IMR-90 (cell line): ENCODE measurements around the gene TSTD2. TPM values are rescaled to one million over a fixed set of nuclear protein-coding genes. Genes with fewer than 3 reads are reported as not detected.

ENCODE experiments used
- ATAC-seq: fragments of 200-7000 bp; cut with Tn5 transposase; 2 replicates; pipeline ENCODE4 v1.9.1; 2020; ENCODE audit warnings: low read depth, mild to moderate bottlenecking, moderate library complexity
- BruUV-seq: library from RNA; stranded (reverse); fragments of 400-500 nt; replicated peaks from 2 replicates; lab custom pipeline; 2021; lab: Mats Ljungman, UMichigan
- CTCF ChIA-PET: fragments of 300-600 bp; formaldehyde crosslinking; extraction: SDS; loops from one replicate; lab custom pipeline; 2021; ENCODE audit warnings: antibody characterized with exemption; lab: Yijun Ruan, JAX
- POLR2A ChIA-PET: fragments of 300-600 bp; sonication (Branson Sonifier 250); formaldehyde crosslinking; loops from one replicate; lab custom pipeline; 2022; ENCODE audit warnings: antibody characterized with exemption; ENCODE audit not compliant: unreplicated experiment; lab: Charles Lee
- DNase-seq: peaks from one replicate; pipeline ENCODE4 v3.0.0; 2013
- H2AFZ ChIP-seq: replicated peaks from 2 replicates; pipeline ENCODE3; 2013; ENCODE audit warnings: low read length, mild to moderate bottlenecking; ENCODE audit not compliant: poor library complexity
- H2AK5ac ChIP-seq: 2 replicates; pipeline ENCODE4 v1.6.1; 2013; ENCODE audit warnings: low read depth, low read length, inconsistent platforms
- H2AK9ac ChIP-seq: replicated peaks from 2 replicates; pipeline ENCODE3; 2013; ENCODE audit warnings: mild to moderate bottlenecking, low read depth, low read length, moderate library complexity; ENCODE audit not compliant: poor library complexity
- H2BK120ac ChIP-seq: 2 replicates; pipeline ENCODE4 v1.6.1; 2013; ENCODE audit warnings: low read depth, low read length, inconsistent platforms
- H2BK15ac ChIP-seq: 3 replicates; pipeline ENCODE4 v1.6.1; 2013; ENCODE audit warnings: low read depth, low read length, inconsistent platforms
- H2BK20ac ChIP-seq: 2 replicates; pipeline ENCODE4 v1.6.1; 2013; ENCODE audit warnings: low read depth, mild to moderate bottlenecking, inconsistent platforms, low read length, moderate library complexity
- H2BK5ac ChIP-seq: 2 replicates; pipeline ENCODE4 v1.6.1; 2013; ENCODE audit warnings: mild to moderate bottlenecking, low read depth, low read length, inconsistent platforms; ENCODE audit not compliant: poor library complexity, severe bottlenecking
- H3K14ac ChIP-seq: replicated peaks from 2 replicates; pipeline ENCODE4 v1.6.1; 2013; ENCODE audit warnings: low read depth, low read length, inconsistent platforms
- H3K18ac ChIP-seq: 2 replicates; pipeline ENCODE4 v1.6.1; 2013; ENCODE audit warnings: low read depth, low read length, control low read depth
- H3K23ac ChIP-seq: 2 replicates; pipeline ENCODE4 v1.6.1; 2013; ENCODE audit warnings: low read depth, low read length, inconsistent platforms
- H3K27ac ChIP-seq: 2 replicates; pipeline ENCODE4 v1.5.1; 2013; ENCODE audit warnings: mild to moderate bottlenecking, control low read depth, low read length; ENCODE audit not compliant: insufficient read depth
- H3K27me3 ChIP-seq: 2 replicates; pipeline ENCODE4 v1.6.1; 2013; ENCODE audit warnings: low read length; ENCODE audit not compliant: control insufficient read depth, insufficient read depth
- H3K36me3 ChIP-seq: 2 replicates; pipeline ENCODE4 v1.6.1; 2013; ENCODE audit warnings: low read length, mixed read lengths; ENCODE audit not compliant: control insufficient read depth, insufficient read depth
- H3K4ac ChIP-seq: 2 replicates; pipeline ENCODE4 v1.6.1; 2013; ENCODE audit warnings: low read depth, low read length, inconsistent platforms
- H3K4me1 ChIP-seq: 2 replicates; pipeline ENCODE4 v1.6.1; 2013; ENCODE audit warnings: low read length, mixed read lengths; ENCODE audit not compliant: control insufficient read depth, insufficient read depth
- H3K4me2 ChIP-seq: 2 replicates; pipeline ENCODE4 v1.6.1; 2013; ENCODE audit warnings: low read depth, mild to moderate bottlenecking, control low read depth, low read length, moderate library complexity
- H3K4me3 ChIP-seq: 2 replicates; pipeline ENCODE4 v1.5.1; 2013; ENCODE audit warnings: low read depth, mild to moderate bottlenecking, control low read depth, low read length, moderate library complexity; ENCODE audit not compliant: insufficient read depth
- H3K56ac ChIP-seq: 2 replicates; pipeline ENCODE4 v1.6.1; 2013; ENCODE audit warnings: low read length, inconsistent platforms; ENCODE audit not compliant: insufficient read depth; ENCODE audit errors: extremely low read depth
- H3K79me1 ChIP-seq, 2 experiments: 2 replicates each; pipeline ENCODE4 v1.6.1; 2013; ENCODE audit warnings: low read length in 2 of 2, inconsistent platforms in 1 of 2, low read depth in 1 of 2
- H3K9ac ChIP-seq: 2 replicates; pipeline ENCODE4 v1.6.1; 2013; ENCODE audit warnings: low read depth, low read length, control low read depth
- H3K9me1 ChIP-seq: 2 replicates; pipeline ENCODE4 v1.6.1; 2013; ENCODE audit warnings: low read length, inconsistent platforms; ENCODE audit not compliant: insufficient read depth
- H3K9me3 ChIP-seq: 2 replicates; pipeline ENCODE4 v1.6.1; 2013; ENCODE audit warnings: low read length; ENCODE audit not compliant: control insufficient read depth, insufficient read depth
- H4K20me1 ChIP-seq: 2 replicates; pipeline ENCODE4 v1.6.1; 2013; ENCODE audit warnings: low read length, inconsistent platforms; ENCODE audit not compliant: insufficient read depth
- H4K5ac ChIP-seq: 2 replicates; pipeline ENCODE4 v1.6.1; 2013; ENCODE audit warnings: mild to moderate bottlenecking, low read depth, low read length, control low read depth
- H4K8ac ChIP-seq, 2 experiments: 2 replicates each; pipeline ENCODE4 v1.6.1; 2013; ENCODE audit warnings: low read depth in 2 of 2, low read length in 2 of 2, control low read depth in 1 of 2, inconsistent platforms in 1 of 2
- H4K91ac ChIP-seq: 2 replicates; pipeline ENCODE4 v1.6.1; 2013; ENCODE audit warnings: low read depth, low read length, inconsistent platforms; ENCODE audit not compliant: insufficient read depth
- BHLHE40 ChIP-seq: fragments of 150-350 bp; IDR thresholded peaks from 2 replicates; pipeline ENCODE4 v1.6.1; 2016; ENCODE audit warnings: mild to moderate bottlenecking, low read depth, low read length
- CHD1 ChIP-seq: IDR thresholded peaks from 2 replicates; pipeline ENCODE4 v1.6.1; 2012; ENCODE audit warnings: low read depth, low read length, improper control_type of control experiment
- FOS ChIP-seq: fragments of 150-350 bp; IDR thresholded peaks from 2 replicates; pipeline ENCODE4 v1.6.1; 2016; ENCODE audit warnings: low read depth, low read length
- MAFK ChIP-seq: IDR thresholded peaks from 2 replicates; pipeline ENCODE4 v1.6.1; 2012; ENCODE audit warnings: low read depth, low read length, improper control_type of control experiment
- MXI1 ChIP-seq: IDR thresholded peaks from 2 replicates; pipeline ENCODE4 v1.6.1; 2012; ENCODE audit warnings: low read depth, mild to moderate bottlenecking, low read length, moderate library complexity, borderline replicate concordance
- NFE2L2 ChIP-seq: fragments of 150-350 bp; IDR thresholded peaks from 2 replicates; pipeline ENCODE4 v1.6.1; 2016; ENCODE audit warnings: low read depth, mild to moderate bottlenecking, low read length
- RAD21 ChIP-seq: IDR thresholded peaks from 2 replicates; pipeline ENCODE4 v1.6.1; 2012; ENCODE audit warnings: low read length, improper control_type of control experiment
- RCOR1 ChIP-seq: IDR thresholded peaks from 2 replicates; pipeline ENCODE4 v1.6.1; 2012; ENCODE audit warnings: mild to moderate bottlenecking, low read length, improper control_type of control experiment; ENCODE audit not compliant: insufficient replicate concordance
- RFX5 ChIP-seq: IDR thresholded peaks from 2 replicates; pipeline ENCODE4 v1.8.0; 2012; ENCODE audit warnings: low read depth, mild to moderate bottlenecking, low read length, moderate library complexity
- SMC3 ChIP-seq: fragments of 150-350 bp; IDR thresholded peaks from 2 replicates; pipeline ENCODE4 v1.6.1; 2016; ENCODE audit warnings: low read depth, mild to moderate bottlenecking, antibody characterized with exemption, low read length, moderate library complexity
- WGBS, 2 experiments: methylation state at CpG; one replicate each; pipeline versions ENCODE4 v1.1.5 to v1.1.7; 2013; ENCODE audit warnings: missing lambda C conversion rate in 2 of 2; ENCODE audit not compliant: insufficient read length in 1 of 2; ENCODE audit errors: extremely low coverage in 2 of 2; 5-methylcytosine and 5-hydroxymethylcytosine counted together
- dilution Hi-C: fragments of 300-500 bp; cut with HindIII; formaldehyde crosslinking; loops from one replicate; pipeline ENCODE4 v1.14.3; 2018; ENCODE audit warnings: low sequenced_read_pairs; ENCODE audit not compliant: unreplicated experiment
- in situ Hi-C: fragments of 300-500 bp; cut with MboI; formaldehyde crosslinking; loops from 3 replicates; pipeline ENCODE4 v1.14.3; 2019; ENCODE audit warnings: low sequenced_read_pairs, inconsistent platforms, mixed read lengths
- intact Hi-C: fragments of 100-400 bp; cut with micrococcal nuclease; formaldehyde crosslinking; loops from 2 replicates; pipeline ENCODE4 v1.10.0; 2022
- polyA plus RNA-seq, 3 experiments: library from polyadenylated mRNA; depleted of rRNA; stranded (reverse); fragments of >200 nt; gene quantifications; 2 replicates each; pipeline ENCODE4 v1.2.3, GENCODE V29; 2012; ENCODE audit warnings: low replicate concordance in 1 of 3
- total RNA-seq: library from RNA; depleted of rRNA; stranded (reverse); fragments of >200 nt; gene quantifications from 2 replicates; pipeline ENCODE4 v1.2.3, GENCODE V29; 2012
- TF ChIP-seq, protein P1 (sequence below): fragments of 150-350 bp; IDR thresholded peaks from 2 replicates; pipeline ENCODE4 v1.6.1; 2016; ENCODE audit warnings: low read depth, mild to moderate bottlenecking, low read length, moderate library complexity, borderline replicate concordance
- TF ChIP-seq, protein P2 (sequence below): fragments of 150-350 bp; IDR thresholded peaks from 2 replicates; pipeline ENCODE4 v1.6.1; 2017; ENCODE audit warnings: mild to moderate bottlenecking, antibody characterized with exemption, low read length, low read depth
- TF ChIP-seq, protein P3 (sequence below): conservative IDR thresholded peaks from 2 replicates; pipeline ENCODE4 v1.5.1; 2012; ENCODE audit warnings: mild to moderate bottlenecking, low read depth, low read length, improper control_type of control experiment

The TSTD2 gene
- total and polyA plus RNA-seq, 2 of the 4 experiments (the other 2 are of a cell fraction) = 11.2 to 16.3 TPM

DNA sequence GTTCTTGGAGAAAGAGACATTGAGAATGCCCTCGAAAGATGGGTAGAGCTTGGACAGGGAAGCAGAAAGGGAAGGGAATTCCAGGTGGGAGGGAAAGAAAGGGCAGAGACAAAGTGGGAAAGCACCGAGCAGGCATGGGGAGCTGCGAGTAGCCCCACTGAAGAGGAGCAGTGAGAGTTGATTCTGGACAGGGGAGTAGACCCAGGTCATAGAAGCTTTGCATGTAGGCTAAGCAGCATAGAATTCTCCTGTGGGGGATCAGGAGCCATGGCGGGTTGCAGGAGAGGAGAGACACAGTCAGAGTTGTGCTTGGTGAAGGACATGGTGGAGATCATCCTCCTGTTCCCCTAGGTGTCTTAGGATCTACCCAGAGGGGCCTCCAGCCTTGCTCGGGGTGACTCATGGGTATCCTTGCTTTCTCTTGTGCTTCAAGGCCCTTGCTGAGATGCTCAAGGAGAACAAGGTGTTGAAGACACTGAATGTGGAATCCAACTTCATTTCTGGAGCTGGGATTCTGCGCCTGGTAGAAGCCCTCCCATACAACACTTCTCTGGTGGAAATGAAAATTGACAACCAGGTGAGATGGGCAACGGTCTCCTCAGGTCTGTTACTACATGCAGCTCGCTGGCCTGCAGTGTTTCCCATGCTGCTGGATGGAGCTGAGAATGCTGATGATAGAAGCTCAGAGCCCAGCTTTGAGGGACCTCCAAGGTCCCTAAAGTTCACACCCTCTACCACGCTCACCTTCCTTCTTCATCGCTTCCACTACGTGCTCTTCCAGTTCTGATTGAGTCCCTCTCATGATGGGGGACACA, 64.5 kb downstream of the TSTD2 start (continued):
- TF ChIP-seq FOS = no peak

DNA sequence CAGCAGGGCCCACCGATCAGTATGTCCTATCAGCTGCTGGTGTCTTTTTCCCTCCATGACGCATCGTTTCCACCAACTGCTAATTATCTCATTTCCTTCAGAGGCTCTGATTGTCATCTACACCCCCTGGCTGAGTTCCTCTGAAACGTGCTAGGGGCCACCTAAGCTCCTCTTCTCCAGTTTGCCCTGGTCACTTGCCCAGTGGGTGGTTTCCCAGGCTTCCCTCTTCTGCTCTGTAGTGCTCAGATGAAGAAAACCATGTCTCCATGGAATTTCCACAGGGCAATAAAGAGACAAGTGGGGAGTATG, 65.3 kb downstream of the TSTD2 start:
- no peaks in the 10 kb centered on the region for H3K9me1 ChIP-seq
- dilution Hi-C loops = no loop called here
- H3K27ac ChIP-seq = no peak overlapping the region
- H3K14ac ChIP-seq = no peak overlapping the region
- H3K27me3 ChIP-seq = no peaks in the 10 kb centered on the region
- CTCF ChIA-PET = no interaction called here
- H2AK5ac ChIP-seq = no peak overlapping the region
- no peak overlapping the region for H3K18ac ChIP-seq
- no peak overlapping the region for H2BK15ac ChIP-seq
- H2AK9ac ChIP-seq = no peak overlapping the region
- H4K5ac ChIP-seq = no peak overlapping the region
- H4K20me1 ChIP-seq = no peaks in the 10 kb centered on the region
- H3K4me2 ChIP-seq = no peak overlapping the region
- no peak overlapping the region for H2BK120ac ChIP-seq
- H2AFZ ChIP-seq = no peak overlapping the region
- no peak overlapping the region for H3K23ac ChIP-seq
- POLR2A ChIA-PET = no interaction called here
- no peak overlapping the region for H3K4ac ChIP-seq
- no peak overlapping the region for H3K9ac ChIP-seq
- no peak overlapping the region for H4K91ac ChIP-seq
- peaks cover 4% of the 10 kb centered on the region; the same call in 1 of the 2 replicates for H3K4me1 ChIP-seq
- in situ Hi-C loops = no loop called here
- ATAC-seq = no peak
- no peak overlapping the region for H4K8ac ChIP-seq
- 77% methylated on average over 3 of the region's 4 CpGs; no CpG with 5 or more reads in 1 of the 2 experiments for WGBS, 2 experiments
- H2BK5ac ChIP-seq = no peak overlapping the region
- H3K36me3 ChIP-seq = peaks cover 12% of the 10 kb centered on the region
- no peaks in the 10 kb centered on the region for H3K79me1 ChIP-seq
- DNase-seq = no peak
- BruUV-seq = no TSS peak
- H3K9me3 ChIP-seq = no peaks in the 10 kb centered on the region
- intact Hi-C loops = no loop called here
- no peak overlapping the region for H3K4me3 ChIP-seq
- H3K56ac ChIP-seq = no peak overlapping the region
- H2BK20ac ChIP-seq = no peak overlapping the region
- TF ChIP-seq, protein P1, sequence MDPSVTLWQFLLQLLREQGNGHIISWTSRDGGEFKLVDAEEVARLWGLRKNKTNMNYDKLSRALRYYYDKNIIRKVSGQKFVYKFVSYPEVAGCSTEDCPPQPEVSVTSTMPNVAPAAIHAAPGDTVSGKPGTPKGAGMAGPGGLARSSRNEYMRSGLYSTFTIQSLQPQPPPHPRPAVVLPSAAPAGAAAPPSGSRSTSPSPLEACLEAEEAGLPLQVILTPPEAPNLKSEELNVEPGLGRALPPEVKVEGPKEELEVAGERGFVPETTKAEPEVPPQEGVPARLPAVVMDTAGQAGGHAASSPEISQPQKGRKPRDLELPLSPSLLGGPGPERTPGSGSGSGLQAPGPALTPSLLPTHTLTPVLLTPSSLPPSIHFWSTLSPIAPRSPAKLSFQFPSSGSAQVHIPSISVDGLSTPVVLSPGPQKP = no peak
- no peak for TF ChIP-seq SMC3
- no peak for TF ChIP-seq FOS
- TF ChIP-seq NFE2L2 = no peak
- TF ChIP-seq RFX5 = no peak
- no peak for TF ChIP-seq BHLHE40
- TF ChIP-seq RAD21 = no peak
- no peak for TF ChIP-seq RCOR1
- TF ChIP-seq CHD1 = no peak
- TF ChIP-seq, protein P2, sequence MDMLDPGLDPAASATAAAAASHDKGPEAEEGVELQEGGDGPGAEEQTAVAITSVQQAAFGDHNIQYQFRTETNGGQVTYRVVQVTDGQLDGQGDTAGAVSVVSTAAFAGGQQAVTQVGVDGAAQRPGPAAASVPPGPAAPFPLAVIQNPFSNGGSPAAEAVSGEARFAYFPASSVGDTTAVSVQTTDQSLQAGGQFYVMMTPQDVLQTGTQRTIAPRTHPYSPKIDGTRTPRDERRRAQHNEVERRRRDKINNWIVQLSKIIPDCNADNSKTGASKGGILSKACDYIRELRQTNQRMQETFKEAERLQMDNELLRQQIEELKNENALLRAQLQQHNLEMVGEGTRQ = no peak
- no peak for TF ChIP-seq MXI1
- TF ChIP-seq, protein P3, sequence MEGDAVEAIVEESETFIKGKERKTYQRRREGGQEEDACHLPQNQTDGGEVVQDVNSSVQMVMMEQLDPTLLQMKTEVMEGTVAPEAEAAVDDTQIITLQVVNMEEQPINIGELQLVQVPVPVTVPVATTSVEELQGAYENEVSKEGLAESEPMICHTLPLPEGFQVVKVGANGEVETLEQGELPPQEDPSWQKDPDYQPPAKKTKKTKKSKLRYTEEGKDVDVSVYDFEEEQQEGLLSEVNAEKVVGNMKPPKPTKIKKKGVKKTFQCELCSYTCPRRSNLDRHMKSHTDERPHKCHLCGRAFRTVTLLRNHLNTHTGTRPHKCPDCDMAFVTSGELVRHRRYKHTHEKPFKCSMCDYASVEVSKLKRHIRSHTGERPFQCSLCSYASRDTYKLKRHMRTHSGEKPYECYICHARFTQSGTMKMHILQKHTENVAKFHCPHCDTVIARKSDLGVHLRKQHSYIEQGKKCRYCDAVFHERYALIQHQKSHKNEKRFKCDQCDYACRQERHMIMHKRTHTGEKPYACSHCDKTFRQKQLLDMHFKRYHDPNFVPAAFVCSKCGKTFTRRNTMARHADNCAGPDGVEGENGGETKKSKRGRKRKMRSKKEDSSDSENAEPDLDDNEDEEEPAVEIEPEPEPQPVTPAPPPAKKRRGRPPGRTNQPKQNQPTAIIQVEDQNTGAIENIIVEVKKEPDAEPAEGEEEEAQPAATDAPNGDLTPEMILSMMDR = no peak
- TF ChIP-seq MAFK = no peak
